ENCODE data around the gene ACYP1.

ACYP1 gene

DNA sequence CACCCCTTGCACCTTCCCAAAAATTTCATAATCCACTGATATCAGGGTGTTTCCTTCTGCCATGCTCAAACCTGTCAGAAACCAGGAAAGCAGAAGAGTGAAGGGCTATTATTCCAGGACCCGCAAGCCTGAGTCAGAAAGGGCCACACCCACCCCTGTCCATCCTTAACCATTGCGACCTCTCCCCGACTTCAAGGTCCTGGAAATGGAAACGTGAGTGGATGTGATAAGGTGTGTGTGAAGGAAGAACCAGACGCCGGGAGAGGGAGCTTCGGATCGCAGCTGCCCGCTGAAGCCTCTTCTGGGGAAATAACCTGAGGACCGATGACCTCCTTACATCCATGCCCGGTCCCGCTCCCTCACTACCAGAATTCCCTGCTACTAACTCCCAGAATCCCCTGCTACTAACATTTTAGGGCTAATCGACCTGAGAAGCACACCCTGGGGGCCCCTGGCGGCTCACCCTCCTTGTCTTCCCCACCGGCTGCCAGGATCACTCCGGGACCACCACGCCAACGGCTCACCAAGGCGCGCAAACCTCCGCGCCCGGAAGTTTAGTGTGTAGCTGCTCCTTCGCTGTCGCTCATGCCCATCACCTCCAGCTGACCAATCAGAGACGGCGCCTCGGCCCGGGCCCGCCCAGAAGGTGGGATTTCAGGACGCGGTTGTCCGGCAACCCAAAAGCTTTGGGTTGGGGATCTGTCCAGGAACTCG is at the start of gene ACYP1:
TSS of gene ACYP1 (minus strand) at position 534 of the 714 bp plus-strand sequence. CDS start at position 63, 471 bp downstream.
- peak; percentile 79 for DNase-seq (ENCODE audit: low read depth)

DNA sequence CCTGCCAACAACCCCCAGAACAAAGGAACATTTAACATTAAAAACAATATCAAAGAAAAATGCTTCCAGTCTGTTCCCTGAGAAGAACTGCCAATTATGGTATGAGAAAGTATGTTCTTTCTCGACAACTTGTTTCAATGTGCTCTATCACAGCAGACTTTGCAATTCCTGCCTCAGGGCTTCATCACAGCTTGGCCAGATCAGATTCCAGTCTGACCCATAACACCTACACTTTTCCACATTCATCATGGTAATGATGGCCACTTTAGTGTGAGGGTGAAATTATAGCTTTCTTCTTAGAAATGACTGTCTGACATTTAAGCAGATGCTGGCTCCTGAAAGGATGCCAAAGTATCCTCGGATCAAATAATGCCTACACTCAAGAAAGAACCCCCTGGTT is 46.1 kb upstream of the ACYP1 start:
- DNase-seq (ENCODE audit: low read depth), result no peak

- DNase-seq (ENCODE audit: low read depth), result no peak
These were observed 43.4 kb upstream of the ACYP1 start for GRCh38 chr14:75107186-75107585.

GRCh38 chr14:75101491-75101890 is 37.7 kb upstream of the ACYP1 start:
- DNase-seq (ENCODE audit: low read depth), result no peak

GRCh38 chr14:75098682-75099081 is 34.9 kb upstream of the ACYP1 start:
- DNase-seq (ENCODE audit: low read depth), result no peak

- DNase-seq (ENCODE audit: low read depth), result no peak
These were observed 34.4 kb upstream of the ACYP1 start for GRCh38 chr14:75098212-75098611.

- DNase-seq (ENCODE audit: low read depth), result no peak
These were observed 33.1 kb upstream of the ACYP1 start for GRCh38 chr14:75096959-75097358.

GRCh38 chr14:75095690-75096089 is 31.9 kb upstream of the ACYP1 start:
- DNase-seq (ENCODE audit: low read depth), result no peak

DNA sequence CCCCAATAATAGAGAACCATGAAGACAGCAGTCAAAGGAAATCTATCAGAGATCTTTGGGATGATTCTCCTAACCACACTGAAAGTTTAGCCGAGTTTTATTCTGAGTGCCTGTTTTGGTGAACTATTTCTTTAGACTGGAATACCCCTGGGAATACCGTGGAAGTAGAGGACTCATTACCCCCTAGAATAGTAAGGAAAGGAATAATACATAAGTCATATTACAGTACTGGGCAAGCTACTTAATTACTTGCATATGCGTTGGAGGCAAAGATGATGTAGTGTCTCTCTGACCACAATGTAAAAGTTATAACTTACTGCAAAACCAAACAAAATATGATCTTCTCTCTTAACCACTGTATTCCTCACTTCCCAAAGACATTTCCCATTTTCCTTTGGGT is 31.1 kb upstream of the ACYP1 start:
- DNase-seq (ENCODE audit: low read depth), result no peak

DNA sequence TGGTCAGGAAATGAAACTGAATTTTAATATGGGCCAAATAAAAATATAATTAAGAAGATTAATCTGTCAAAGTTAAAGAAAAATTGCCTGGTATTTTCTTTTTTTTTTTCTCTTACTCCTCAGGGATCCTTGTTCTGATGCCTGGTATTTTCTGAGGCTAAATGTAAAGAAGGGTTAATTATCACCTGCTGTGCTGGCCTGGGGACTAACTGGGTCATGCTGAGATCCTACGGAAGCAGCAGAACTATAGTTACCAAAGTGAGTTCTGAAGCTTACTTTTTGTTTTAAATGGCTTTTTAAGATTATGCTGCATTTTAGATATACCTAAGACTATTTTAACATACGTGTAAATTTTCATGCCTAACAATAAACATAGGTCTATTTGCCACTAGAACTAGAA is 28.9 kb upstream of the ACYP1 start:
- no peak for DNase-seq (ENCODE audit: low read depth)

GRCh38 chr14:75091251-75091650 is 27.4 kb upstream of the ACYP1 start:
- DNase-seq (ENCODE audit: low read depth), result no peak

GRCh38 chr14:75090353-75090752 is 26.5 kb upstream of the ACYP1 start:
- no peak for DNase-seq (ENCODE audit: low read depth)

DNA sequence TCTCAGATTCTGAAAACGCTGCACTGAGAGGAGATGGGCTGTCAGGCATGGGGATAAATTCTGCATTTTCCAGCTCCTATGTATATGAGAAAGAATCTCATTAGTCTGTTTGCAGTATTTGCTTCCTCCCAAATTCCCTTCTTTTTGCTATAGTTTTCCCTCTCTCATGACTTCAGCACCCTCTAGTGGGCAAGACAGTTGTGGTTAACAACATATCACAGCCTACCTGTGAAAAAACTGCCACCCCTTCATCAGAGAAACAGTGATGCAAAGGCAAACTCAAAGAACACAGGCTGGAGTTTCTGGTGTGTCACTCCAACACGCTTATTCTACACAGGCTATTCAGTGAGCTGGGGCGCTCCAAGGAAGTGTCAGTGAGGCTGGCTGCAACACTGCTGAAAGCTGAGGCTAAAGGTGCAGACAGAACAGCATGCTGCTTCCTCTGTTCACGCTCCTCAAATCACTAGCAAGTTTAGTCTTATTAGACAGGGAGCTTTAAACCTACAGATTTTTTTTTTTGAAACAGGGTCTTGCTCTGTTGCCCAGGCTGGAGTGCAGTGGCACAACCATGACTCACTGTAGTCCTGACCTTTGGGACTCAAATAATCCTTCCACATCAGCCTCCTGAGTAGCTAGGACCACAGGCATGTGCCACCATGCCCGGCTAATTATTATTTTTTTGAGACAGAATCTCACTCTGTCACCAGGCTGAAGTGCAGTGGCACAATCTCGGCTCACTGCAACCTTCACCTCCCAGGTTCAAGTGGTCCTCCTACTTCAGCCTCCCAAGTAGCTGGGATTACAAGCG is 24.9 kb upstream of the ACYP1 start:
- no peak for DNase-seq (ENCODE audit: low read depth)

GRCh38 chr14:75088153-75088552 is 24.3 kb upstream of the ACYP1 start:
- no peak for DNase-seq (ENCODE audit: low read depth)

DNA sequence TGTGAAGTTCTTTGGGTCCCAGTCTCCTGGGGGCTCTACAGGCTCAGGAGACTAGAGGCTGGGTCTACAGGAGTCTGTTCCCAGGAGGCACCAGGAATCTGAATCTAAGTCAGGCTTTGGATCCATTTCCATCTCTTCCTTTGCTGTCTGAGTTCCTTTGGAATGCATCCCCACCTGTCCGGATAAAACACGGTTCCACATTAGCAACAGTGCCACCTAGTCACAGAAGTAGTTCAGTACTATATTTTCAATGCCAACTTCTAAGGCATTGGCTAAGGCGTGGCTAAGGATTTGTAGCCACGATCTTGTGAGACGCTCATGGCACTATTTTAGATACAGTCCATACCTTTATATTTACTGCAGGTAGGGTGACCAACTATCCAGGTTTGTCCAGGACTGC is 20.7 kb upstream of the ACYP1 start:
- DNase-seq (ENCODE audit: low read depth), result no peak

DNA sequence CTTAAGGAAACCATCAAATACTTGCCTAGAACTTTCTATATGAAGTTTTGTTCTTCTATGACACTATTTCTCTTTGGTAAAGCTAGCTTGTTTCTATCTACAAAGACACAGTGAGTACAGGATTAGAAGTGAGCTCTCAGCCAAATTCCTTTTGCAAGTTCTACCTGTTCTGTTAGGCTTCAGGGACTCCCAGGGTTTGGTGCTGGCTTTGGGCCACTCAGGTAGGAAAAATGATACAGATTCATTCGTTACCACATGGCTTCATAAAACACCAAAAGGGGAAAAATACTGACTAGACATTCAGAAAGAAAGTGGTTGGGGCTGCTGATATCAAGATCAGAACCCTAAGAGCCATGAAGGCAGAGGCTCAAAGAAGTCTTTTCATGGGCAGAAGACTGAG is 19.4 kb upstream of the ACYP1 start:
- no peak for DNase-seq (ENCODE audit: low read depth)

- DNase-seq (ENCODE audit: low read depth), result no peak
These were observed 17.9 kb upstream of the ACYP1 start for GRCh38 chr14:75081660-75082229.

DNA sequence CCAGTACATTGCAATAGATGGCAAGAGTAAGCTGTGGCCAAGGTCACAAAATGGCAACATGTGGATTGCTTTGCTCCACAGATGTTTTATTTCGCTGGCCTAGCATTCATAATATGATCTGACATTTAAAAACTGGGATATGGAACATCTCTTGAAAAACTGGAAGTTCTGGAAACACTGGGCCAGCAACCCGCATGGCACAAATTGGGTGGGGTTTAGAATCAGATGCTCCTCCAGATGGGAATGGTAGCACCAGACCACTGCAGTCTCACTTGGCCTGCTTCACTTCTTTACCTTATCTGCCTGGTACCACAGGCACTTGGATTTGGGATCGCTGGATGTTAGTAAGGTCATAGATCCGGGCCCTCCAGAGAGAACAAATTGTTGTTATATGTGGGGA is 15.7 kb upstream of the ACYP1 start:
- DNase-seq (ENCODE audit: low read depth), result no peak

GRCh38 chr14:75077794-75078193 is 14.0 kb upstream of the ACYP1 start:
- DNase-seq (ENCODE audit: low read depth), result no peak

GRCh38 chr14:75070383-75070782 is 6.6 kb upstream of the ACYP1 start:
- no peak for DNase-seq (ENCODE audit: low read depth)

GRCh38 chr14:75069811-75070145 is 6.0 kb upstream of the ACYP1 start:
- DNase-seq (ENCODE audit: low read depth), result no peak

GRCh38 chr14:75069121-75069810 is 5.4 kb upstream of the ACYP1 start, which contains the start of gene ZC2HC1C:
Gene ZC2HC1C (plus strand): TSS chr14:75069641. CDS start chr14:75070574, 933 bp downstream.
- DNase-seq (ENCODE audit: low read depth), result peak; percentile 31

Data from stimulated activated CD8-positive, alpha-beta memory T cell treated with anti-CD3 and anti-CD28 coated beads, Interleukin-12 subunit alpha, Interleukin-12 subunit beta, amount 100 ng/mL, for 4 hours (primary cell).